Right cardiac atrium (tissue), 5 donors: Measurements from ENCODE around the gene CCDC33. TPM values are rescaled to one million over a fixed set of nuclear protein-coding genes. Genes with fewer than 3 reads are reported as not detected.

Experiments used
- ATAC-seq, 2 donors: fragments of 200-7000 bp; cut with Tn5 transposase; one replicate each; pipeline versions ENCODE4 v1.8.0 to v1.9.1; 2020; ENCODE audit warnings: moderate library complexity in 2 of 2, mild to moderate bottlenecking in 1 of 2
- DNase-seq, 3 donors: peaks; one replicate each; pipeline ENCODE4 v3.0.0-alpha.2; 2020
- H3K27ac ChIP-seq: one replicate; pipeline ENCODE4 v1.5.1; 2013; ENCODE audit warnings: mild to moderate bottlenecking, low read length, control low read depth, moderate library complexity
- H3K27me3 ChIP-seq: one replicate; pipeline ENCODE4 v1.6.1; 2013; ENCODE audit not compliant: control insufficient read depth, insufficient read depth
- H3K4me1 ChIP-seq: one replicate; pipeline ENCODE4 v1.6.1; 2013; ENCODE audit warnings: low read length; ENCODE audit not compliant: control insufficient read depth, insufficient read depth
- H3K4me3 ChIP-seq: one replicate; pipeline ENCODE4 v1.5.1; 2013; ENCODE audit warnings: low read length, control low read depth
- H3K9me3 ChIP-seq: one replicate; pipeline ENCODE4 v1.6.1; 2013; ENCODE audit warnings: low read length; ENCODE audit not compliant: control insufficient read depth
- WGBS: extraction: QIAGEN DNeasy Blood & Tissue Kit; methylation state at CpG from one replicate; pipeline ENCODE4 v1.1.7; 2013; 5-methylcytosine and 5-hydroxymethylcytosine counted together
- intact Hi-C, 4 donors: fragments of 100-400 bp; cut with DNase I; formaldehyde crosslinking; loops; one replicate each; pipeline versions ENCODE4 v1.11.0 to v1.14.0; 2022 to 2023
- polyA plus RNA-seq: library from polyadenylated mRNA; stranded (reverse); fragments of 200-250 nt; gene quantifications from one replicate; pipeline ENCODE4 v1.2.3, GENCODE V29; 2013
- total RNA-seq, 4 donors: library from RNA; stranded (reverse); fragmentation: NEBNext Ultra II Directional; extraction: Animal tissue kit (Norgen Biotek cat#: 25700); gene quantifications; one replicate each; pipeline ENCODE4 v1.2.1, GENCODE V29; 2021
- donor health status: healthy with polysubstance abuse.
- donor health status: DM: no; HTN: yes; CAD: no.
- donor health status: DM: no; HTN: no; CAD: no.
- donor health status: DM: no; HTN: yes; CAD: no; lungs with severe emphysema.
- donor health status: DM: yes; HTN: yes; CAD: no.

The CCDC33 gene
- total and polyA plus RNA-seq, 5 donors: 0.07 TPM; not detected in 4

- no peaks in the 10 kb centered on the region for H3K27me3 ChIP-seq
- 54% methylated on average over 10 of the region's 10 CpGs for WGBS
- H3K9me3 ChIP-seq: no peaks in the 10 kb centered on the region
- DNase-seq: peak in 2 of 3 donors; percentile 13 to 16
- ATAC-seq: no peak
- intact Hi-C loops: loop anchor here in 1 of 4 donors (10.0 kb wide), 2 partner anchors 274 to 354 kb away; no protein-coding TSS in a partner anchor
- no peaks in the 10 kb centered on the region for H3K4me1 ChIP-seq
- no peak overlapping the region for H3K27ac ChIP-seq
- no peak overlapping the region for H3K4me3 ChIP-seq
Observed at GRCh38 chr15:74328331-74329056, 92.4 kb downstream of the CCDC33 start.

- ATAC-seq (no peak), DNase-seq (no peak)
- Histone ChIP-seq H3K4me1 (no peaks in the 10 kb centered on the region), H3K27ac (no peak overlapping the region), H3K9me3 (no peaks in the 10 kb centered on the region), H3K4me3 (no peak overlapping the region), H3K27me3 (no peaks in the 10 kb centered on the region)
- WGBS: 82% methylated on average over 11 of the region's 11 CpGs
- intact Hi-C loops: no loop called here
Observed at GRCh38 chr15:74330861-74331408, 94.8 kb downstream of the CCDC33 start.

- Histone ChIP-seq H3K4me3 (no peak overlapping the region), H3K27ac (no peak overlapping the region), H3K4me1 (no peaks in the 10 kb centered on the region), H3K9me3 (no peaks in the 10 kb centered on the region), H3K27me3 (no peaks in the 10 kb centered on the region)
- intact Hi-C loops: no loop called here
- no peak for DNase-seq
- WGBS: 90% methylated on average over 3 of the region's 3 CpGs
- ATAC-seq: no peak
Observed at GRCh38 chr15:74332011-74332410, 95.9 kb downstream of the CCDC33 start.

GRCh38 chr15:74332611-74333010 lies 96.5 kb downstream of the CCDC33 start:
- H3K27me3 ChIP-seq: no peaks in the 10 kb centered on the region
- 89% methylated on average over 10 of the region's 10 CpGs for WGBS
- no peak overlapping the region for H3K4me3 ChIP-seq
- no peaks in the 10 kb centered on the region for H3K9me3 ChIP-seq
- DNase-seq (no peak), ATAC-seq (no peak)
- no peaks in the 10 kb centered on the region for H3K4me1 ChIP-seq
- intact Hi-C loops: no loop called here
- no peak overlapping the region for H3K27ac ChIP-seq

GRCh38 chr15:74333093-74333492 lies 97.0 kb downstream of the CCDC33 start:
- ATAC-seq (no peak), DNase-seq (no peak)
- H3K27me3 ChIP-seq: no peaks in the 10 kb centered on the region
- no peaks in the 10 kb centered on the region for H3K4me1 ChIP-seq
- H3K9me3 ChIP-seq: no peaks in the 10 kb centered on the region
- H3K27ac ChIP-seq: no peak overlapping the region
- no peak overlapping the region for H3K4me3 ChIP-seq
- intact Hi-C loops: no loop called here
- 91% methylated on average over 5 of the region's 5 CpGs for WGBS

GRCh38 chr15:74333662-74334061 lies 97.5 kb downstream of the CCDC33 start:
- H3K4me1 ChIP-seq: no peaks in the 10 kb centered on the region
- no peak overlapping the region for H3K4me3 ChIP-seq
- 78% methylated on average over 5 of the region's 5 CpGs for WGBS
- no peaks in the 10 kb centered on the region for H3K27me3 ChIP-seq
- DNase-seq: no peak
- H3K27ac ChIP-seq: no peak overlapping the region
- ATAC-seq: no peak
- intact Hi-C loops: no loop called here
- H3K9me3 ChIP-seq: no peaks in the 10 kb centered on the region

- no peak for ATAC-seq
- 91% methylated on average over 1 of the region's 1 CpG for WGBS
Observed at GRCh38 chr15:74334127-74334526, 98.0 kb downstream of the CCDC33 start.

GRCh38 chr15:74335396-74335795 lies 99.3 kb downstream of the CCDC33 start:
- no peak for DNase-seq
- no peaks in the 10 kb centered on the region for H3K27me3 ChIP-seq
- intact Hi-C loops: no loop called here

More at GRCh38 chr15:74334127-74334526, 98.0 kb downstream of the CCDC33 start:
- Histone ChIP-seq H3K4me3 (no peak overlapping the region), H3K27me3 (no peaks in the 10 kb centered on the region), H3K9me3 (no peaks in the 10 kb centered on the region), H3K27ac (no peak overlapping the region), H3K4me1 (no peaks in the 10 kb centered on the region)
- intact Hi-C loops: no loop called here
- no peak for DNase-seq

GRCh38 chr15:74336061-74337005 lies 100.2 kb downstream of the CCDC33 start:
- WGBS: 76% methylated on average over 9 of the region's 9 CpGs
- intact Hi-C loops: no loop called here
- no peak overlapping the region for H3K27ac ChIP-seq
- H3K4me3 ChIP-seq: no peak overlapping the region
- no peaks in the 10 kb centered on the region for H3K4me1 ChIP-seq
- H3K9me3 ChIP-seq: no peaks in the 10 kb centered on the region
- ATAC-seq (no peak), DNase-seq (no peak)
- H3K27me3 ChIP-seq: no peaks in the 10 kb centered on the region

More at GRCh38 chr15:74335396-74335795, 99.3 kb downstream of the CCDC33 start:
- H3K9me3 ChIP-seq: no peaks in the 10 kb centered on the region
- no peaks in the 10 kb centered on the region for H3K4me1 ChIP-seq
- WGBS: 90% methylated on average over 8 of the region's 8 CpGs
- no peak overlapping the region for H3K27ac ChIP-seq
- no peak for ATAC-seq
- H3K4me3 ChIP-seq: no peak overlapping the region

- Histone ChIP-seq H3K27me3 (no peaks in the 10 kb centered on the region), H3K27ac (no peak overlapping the region), H3K9me3 (no peaks in the 10 kb centered on the region), H3K4me1 (no peaks in the 10 kb centered on the region), H3K4me3 (no peak overlapping the region)
- ATAC-seq: no peak
- intact Hi-C loops: no loop called here
- WGBS: 89% methylated on average over 5 of the region's 5 CpGs
- no peak for DNase-seq
Observed at GRCh38 chr15:74337146-74337545, 101.0 kb downstream of the CCDC33 start.
